ENCODE results near the gene BRINP2. TPM values are rescaled to one million over a fixed set of nuclear protein-coding genes. Genes with fewer than 3 reads are reported as not detected.

Gene BRINP2
- total and polyA plus RNA-seq, 4 donors = 0.05 to 0.75 (median 0.36) TPM

DNA sequence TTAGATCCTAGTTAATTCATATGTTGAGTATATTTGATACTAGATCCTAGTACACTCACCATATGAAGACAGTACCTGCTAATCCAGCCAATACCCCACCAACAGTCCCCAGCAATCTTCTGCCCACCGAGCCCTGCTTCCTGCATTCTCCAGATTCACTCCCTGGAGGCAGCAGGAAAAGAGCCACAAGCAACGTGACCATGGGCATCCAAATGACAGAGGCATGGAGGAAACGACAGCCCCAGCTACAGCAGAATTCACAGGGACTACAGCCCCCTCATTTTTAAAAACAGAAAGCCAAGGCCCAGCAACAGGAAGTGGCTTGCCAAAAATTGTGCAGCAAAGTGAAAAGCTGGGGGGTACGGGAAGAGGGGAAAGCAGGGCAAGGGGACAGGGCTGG, 35.5 kb upstream of the BRINP2 start:
- peaks cover 0 to 2% (median 0%) of the 10 kb centered on the region in 4 donors for H3K27me3 ChIP-seq (ENCODE audit: control insufficient read depth in 4 of 4, insufficient read depth in 4 of 4, low read length in 3 of 4)
- 61% methylated on average over 4 of the region's 4 CpGs for WGBS
- no peaks in the 10 kb centered on the region for H3K36me3 ChIP-seq (ENCODE audit: control insufficient read depth in 4 of 4, insufficient read depth in 3 of 4, low read depth in 1 of 4, low read length in 3 of 4)
- no peak overlapping the region for H3K27ac ChIP-seq (ENCODE audit: low read depth in 1 of 2, low read length in 2 of 2)
- no peaks in the 10 kb centered on the region for H3K4me1 ChIP-seq (ENCODE audit: control insufficient read depth in 4 of 4, insufficient read depth in 4 of 4, low read length in 3 of 4)
- no peaks in the 10 kb centered on the region for H3K9me3 ChIP-seq (ENCODE audit: control insufficient read depth in 4 of 4, low read length in 3 of 4)
- no peak overlapping the region for H3K4me3 ChIP-seq (ENCODE audit: low read depth in 1 of 3, low read length in 3 of 3)
- DNase-seq (ENCODE audit: low spot score) = no peak
- no peak overlapping the region for H3K9ac ChIP-seq (ENCODE audit: low read depth in 1 of 2, low read length in 2 of 2)
- no peak for TF ChIP-seq SP1 (IDR thresholded peaks at IDR 0.05)

DNA sequence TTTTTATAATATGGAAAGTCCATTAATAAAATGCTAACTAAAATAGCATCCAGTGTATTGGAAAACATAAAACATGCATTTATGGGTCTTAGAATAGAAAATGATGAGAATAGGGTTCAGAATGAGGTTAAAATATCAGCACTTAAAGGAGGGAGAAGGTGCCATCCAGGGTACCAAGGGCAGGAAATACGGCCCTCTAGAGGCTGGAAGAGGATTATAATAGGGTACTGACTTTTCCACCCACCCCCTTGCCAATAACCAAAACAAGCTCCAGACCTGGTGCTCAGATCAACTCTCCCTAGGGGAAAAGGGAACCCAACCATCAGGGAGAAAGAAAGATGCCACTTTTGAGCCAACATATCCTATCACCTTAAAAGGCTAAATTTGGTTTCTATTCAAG, 32.9 kb upstream of the BRINP2 start:
- no peaks in the 10 kb centered on the region for H3K4me1 ChIP-seq (ENCODE audit: control insufficient read depth in 4 of 4, insufficient read depth in 4 of 4, low read length in 3 of 4)
- DNase-seq (ENCODE audit: low spot score) = no peak
- H3K27me3 ChIP-seq (ENCODE audit: control insufficient read depth in 4 of 4, insufficient read depth in 4 of 4, low read length in 3 of 4) = peaks cover 0 to 2% (median under 1%) of the 10 kb centered on the region in 4 donors
- no peaks in the 10 kb centered on the region for H3K9me3 ChIP-seq (ENCODE audit: control insufficient read depth in 4 of 4, low read length in 3 of 4)
- WGBS = 31% methylated on average over 1 of the region's 1 CpG
- TF ChIP-seq FOXA2 (IDR thresholded peaks at IDR 0.05) (no peak), HNF4A (conservative IDR thresholded peaks at IDR 0.05) (no peak), YY1 (IDR thresholded peaks at IDR 0.05) (no peak), JUND (IDR thresholded peaks at IDR 0.05) (no peak), EGR1 (IDR thresholded peaks at IDR 0.05; ENCODE audit: low read depth in 2 of 2) (no peak), SP1 (IDR thresholded peaks at IDR 0.05) (no peak)
- TF ChIP-seq, protein P1, sequence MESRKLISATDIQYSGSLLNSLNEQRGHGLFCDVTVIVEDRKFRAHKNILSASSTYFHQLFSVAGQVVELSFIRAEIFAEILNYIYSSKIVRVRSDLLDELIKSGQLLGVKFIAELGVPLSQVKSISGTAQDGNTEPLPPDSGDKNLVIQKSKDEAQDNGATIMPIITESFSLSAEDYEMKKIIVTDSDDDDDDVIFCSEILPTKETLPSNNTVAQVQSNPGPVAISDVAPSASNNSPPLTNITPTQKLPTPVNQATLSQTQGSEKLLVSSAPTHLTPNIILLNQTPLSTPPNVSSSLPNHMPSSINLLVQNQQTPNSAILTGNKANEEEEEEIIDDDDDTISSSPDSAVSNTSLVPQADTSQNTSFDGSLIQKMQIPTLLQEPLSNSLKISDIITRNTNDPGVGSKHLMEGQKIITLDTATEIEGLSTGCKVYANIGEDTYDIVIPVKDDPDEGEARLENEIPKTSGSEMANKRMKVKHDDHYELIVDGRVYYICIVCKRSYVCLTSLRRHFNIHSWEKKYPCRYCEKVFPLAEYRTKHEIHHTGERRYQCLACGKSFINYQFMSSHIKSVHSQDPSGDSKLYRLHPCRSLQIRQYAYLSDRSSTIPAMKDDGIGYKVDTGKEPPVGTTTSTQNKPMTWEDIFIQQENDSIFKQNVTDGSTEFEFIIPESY (IDR thresholded peaks at IDR 0.05) = no peak
- TF ChIP-seq, protein P2, sequence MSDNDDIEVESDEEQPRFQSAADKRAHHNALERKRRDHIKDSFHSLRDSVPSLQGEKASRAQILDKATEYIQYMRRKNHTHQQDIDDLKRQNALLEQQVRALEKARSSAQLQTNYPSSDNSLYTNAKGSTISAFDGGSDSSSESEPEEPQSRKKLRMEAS (IDR thresholded peaks at IDR 0.05) = no peak
- no peak overlapping the region for H3K4me3 ChIP-seq (ENCODE audit: low read depth in 1 of 3, low read length in 3 of 3)
- no peak overlapping the region for H3K27ac ChIP-seq (ENCODE audit: low read depth in 1 of 2, low read length in 2 of 2)
- H3K36me3 ChIP-seq (ENCODE audit: control insufficient read depth in 4 of 4, insufficient read depth in 3 of 4, low read depth in 1 of 4, low read length in 3 of 4) = no peaks in the 10 kb centered on the region
- no peak overlapping the region for H3K9ac ChIP-seq (ENCODE audit: low read depth in 1 of 2, low read length in 2 of 2)

DNA sequence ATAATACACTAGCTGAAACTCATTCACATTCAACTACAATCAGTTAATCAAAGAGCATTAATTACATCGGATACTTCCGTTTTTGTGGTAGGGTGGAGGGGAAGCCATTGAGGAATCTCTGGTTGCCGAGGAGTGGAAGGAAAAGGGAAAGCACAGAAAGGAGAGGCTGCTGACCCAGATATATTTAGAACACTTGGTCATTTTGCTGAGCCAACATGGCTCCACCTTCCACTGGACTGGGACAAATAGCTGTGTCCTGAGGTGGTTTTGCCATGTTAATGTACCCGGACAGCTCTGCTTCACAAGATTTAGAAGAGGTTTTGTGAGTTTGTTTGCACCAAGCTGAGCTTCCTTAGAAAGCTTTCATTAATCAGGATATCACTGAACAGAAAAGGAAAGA, 32.4 kb upstream of the BRINP2 start:
- no peak overlapping the region for H3K9ac ChIP-seq (ENCODE audit: low read depth in 1 of 2, low read length in 2 of 2)
- 82% methylated on average over 4 of the region's 4 CpGs for WGBS
- no peaks in the 10 kb centered on the region for H3K4me1 ChIP-seq (ENCODE audit: control insufficient read depth in 4 of 4, insufficient read depth in 4 of 4, low read length in 3 of 4)
- H3K27me3 ChIP-seq (ENCODE audit: control insufficient read depth in 4 of 4, insufficient read depth in 4 of 4, low read length in 3 of 4) = peaks cover 0 to 3% (median under 1%) of the 10 kb centered on the region in 4 donors
- no peaks in the 10 kb centered on the region for H3K9me3 ChIP-seq (ENCODE audit: control insufficient read depth in 4 of 4, low read length in 3 of 4)
- H3K27ac ChIP-seq (ENCODE audit: low read depth in 1 of 2, low read length in 2 of 2) = no peak overlapping the region
- TF ChIP-seq RAD21 (IDR thresholded peaks at IDR 0.05) (no peak), NR2F2 (IDR thresholded peaks at IDR 0.05) (no peak), RXRA (IDR thresholded peaks at IDR 0.05) (no peak), HNF4A (conservative IDR thresholded peaks at IDR 0.05) (no peak), EGR1 (IDR thresholded peaks at IDR 0.05; ENCODE audit: low read depth in 2 of 2) (no peak), TAF1 (conservative IDR thresholded peaks at IDR 0.05) (no peak), JUND (IDR thresholded peaks at IDR 0.05) (no peak), FOXA1 (IDR thresholded peaks at IDR 0.05) (no peak), FOXA2 (IDR thresholded peaks at IDR 0.05) (no peak), SP1 (IDR thresholded peaks at IDR 0.05) (no peak), HNF4G (IDR thresholded peaks at IDR 0.05) (no peak), YY1 (IDR thresholded peaks at IDR 0.05) (no peak), GABPA (IDR thresholded peaks at IDR 0.05 in 1 of 2, conservative IDR thresholded peaks at IDR 0.05 in 1 of 2) (no peak)
- TF ChIP-seq, protein P3, sequence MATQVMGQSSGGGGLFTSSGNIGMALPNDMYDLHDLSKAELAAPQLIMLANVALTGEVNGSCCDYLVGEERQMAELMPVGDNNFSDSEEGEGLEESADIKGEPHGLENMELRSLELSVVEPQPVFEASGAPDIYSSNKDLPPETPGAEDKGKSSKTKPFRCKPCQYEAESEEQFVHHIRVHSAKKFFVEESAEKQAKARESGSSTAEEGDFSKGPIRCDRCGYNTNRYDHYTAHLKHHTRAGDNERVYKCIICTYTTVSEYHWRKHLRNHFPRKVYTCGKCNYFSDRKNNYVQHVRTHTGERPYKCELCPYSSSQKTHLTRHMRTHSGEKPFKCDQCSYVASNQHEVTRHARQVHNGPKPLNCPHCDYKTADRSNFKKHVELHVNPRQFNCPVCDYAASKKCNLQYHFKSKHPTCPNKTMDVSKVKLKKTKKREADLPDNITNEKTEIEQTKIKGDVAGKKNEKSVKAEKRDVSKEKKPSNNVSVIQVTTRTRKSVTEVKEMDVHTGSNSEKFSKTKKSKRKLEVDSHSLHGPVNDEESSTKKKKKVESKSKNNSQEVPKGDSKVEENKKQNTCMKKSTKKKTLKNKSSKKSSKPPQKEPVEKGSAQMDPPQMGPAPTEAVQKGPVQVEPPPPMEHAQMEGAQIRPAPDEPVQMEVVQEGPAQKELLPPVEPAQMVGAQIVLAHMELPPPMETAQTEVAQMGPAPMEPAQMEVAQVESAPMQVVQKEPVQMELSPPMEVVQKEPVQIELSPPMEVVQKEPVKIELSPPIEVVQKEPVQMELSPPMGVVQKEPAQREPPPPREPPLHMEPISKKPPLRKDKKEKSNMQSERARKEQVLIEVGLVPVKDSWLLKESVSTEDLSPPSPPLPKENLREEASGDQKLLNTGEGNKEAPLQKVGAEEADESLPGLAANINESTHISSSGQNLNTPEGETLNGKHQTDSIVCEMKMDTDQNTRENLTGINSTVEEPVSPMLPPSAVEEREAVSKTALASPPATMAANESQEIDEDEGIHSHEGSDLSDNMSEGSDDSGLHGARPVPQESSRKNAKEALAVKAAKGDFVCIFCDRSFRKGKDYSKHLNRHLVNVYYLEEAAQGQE (IDR thresholded peaks at IDR 0.05) = no peak
- TF ChIP-seq, protein P4, sequence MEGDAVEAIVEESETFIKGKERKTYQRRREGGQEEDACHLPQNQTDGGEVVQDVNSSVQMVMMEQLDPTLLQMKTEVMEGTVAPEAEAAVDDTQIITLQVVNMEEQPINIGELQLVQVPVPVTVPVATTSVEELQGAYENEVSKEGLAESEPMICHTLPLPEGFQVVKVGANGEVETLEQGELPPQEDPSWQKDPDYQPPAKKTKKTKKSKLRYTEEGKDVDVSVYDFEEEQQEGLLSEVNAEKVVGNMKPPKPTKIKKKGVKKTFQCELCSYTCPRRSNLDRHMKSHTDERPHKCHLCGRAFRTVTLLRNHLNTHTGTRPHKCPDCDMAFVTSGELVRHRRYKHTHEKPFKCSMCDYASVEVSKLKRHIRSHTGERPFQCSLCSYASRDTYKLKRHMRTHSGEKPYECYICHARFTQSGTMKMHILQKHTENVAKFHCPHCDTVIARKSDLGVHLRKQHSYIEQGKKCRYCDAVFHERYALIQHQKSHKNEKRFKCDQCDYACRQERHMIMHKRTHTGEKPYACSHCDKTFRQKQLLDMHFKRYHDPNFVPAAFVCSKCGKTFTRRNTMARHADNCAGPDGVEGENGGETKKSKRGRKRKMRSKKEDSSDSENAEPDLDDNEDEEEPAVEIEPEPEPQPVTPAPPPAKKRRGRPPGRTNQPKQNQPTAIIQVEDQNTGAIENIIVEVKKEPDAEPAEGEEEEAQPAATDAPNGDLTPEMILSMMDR (IDR thresholded peaks at IDR 0.05; ENCODE audit: low read depth, low read length, missing input control) = no peak
- TF ChIP-seq, protein P1 (IDR thresholded peaks at IDR 0.05) = no peak
- TF ChIP-seq, protein P5, sequence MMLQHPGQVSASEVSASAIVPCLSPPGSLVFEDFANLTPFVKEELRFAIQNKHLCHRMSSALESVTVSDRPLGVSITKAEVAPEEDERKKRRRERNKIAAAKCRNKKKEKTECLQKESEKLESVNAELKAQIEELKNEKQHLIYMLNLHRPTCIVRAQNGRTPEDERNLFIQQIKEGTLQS (IDR thresholded peaks at IDR 0.05) = no peak
- TF ChIP-seq, protein P2 (IDR thresholded peaks at IDR 0.05) = no peak
- H3K4me3 ChIP-seq (ENCODE audit: low read depth in 1 of 3, low read length in 3 of 3) = no peak overlapping the region
- H3K36me3 ChIP-seq (ENCODE audit: control insufficient read depth in 4 of 4, insufficient read depth in 3 of 4, low read depth in 1 of 4, low read length in 3 of 4) = no peaks in the 10 kb centered on the region
- DNase-seq (ENCODE audit: low spot score) = no peak
